Measurements from ENCODE around the gene PLCB2.

DNA sequence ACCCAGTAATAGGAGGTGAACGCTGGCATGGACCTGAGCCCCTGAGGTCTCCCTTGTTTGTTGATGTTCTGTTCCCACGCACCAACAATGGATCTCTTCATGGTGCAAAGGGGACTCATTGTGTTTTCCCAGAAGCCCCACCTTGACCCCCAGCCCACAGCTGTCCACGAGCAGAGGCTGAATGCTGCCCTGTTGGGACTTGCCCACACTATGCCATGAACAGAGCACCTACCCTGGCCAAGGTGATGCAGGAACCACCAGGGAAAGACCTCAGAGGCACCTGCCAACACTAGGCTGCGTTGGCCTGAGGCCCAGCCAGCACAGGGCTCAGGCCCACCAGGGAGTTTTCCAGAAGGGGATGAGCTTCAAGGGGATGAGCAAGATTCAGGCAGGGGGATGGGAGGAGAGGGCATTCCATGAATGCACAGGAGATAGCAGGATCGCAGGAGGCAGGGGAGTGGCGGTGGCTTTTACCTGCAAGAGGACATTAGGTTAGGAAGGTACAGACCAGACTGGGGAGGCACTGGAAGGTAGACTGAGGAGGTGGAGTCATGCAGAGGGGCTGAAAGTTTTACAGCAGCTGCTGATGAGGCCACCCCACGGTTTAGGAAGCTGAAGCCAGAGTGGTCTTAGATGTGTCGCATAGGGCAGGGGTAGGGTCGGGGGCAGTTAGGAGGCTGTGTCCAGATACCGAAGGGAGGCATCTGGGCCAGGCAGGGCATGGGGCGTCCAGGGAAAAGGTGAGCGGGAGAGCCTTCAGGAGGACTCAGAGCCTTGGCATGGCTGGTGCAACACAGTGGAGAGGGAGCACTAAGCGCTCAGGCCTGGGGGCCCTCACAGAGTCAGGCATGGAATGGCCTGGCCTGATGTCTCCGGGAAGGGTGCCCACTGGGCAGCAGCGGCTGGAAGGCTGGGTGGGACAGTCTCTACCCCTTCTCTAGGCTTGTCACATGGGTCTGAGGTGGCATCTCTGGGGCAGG lies 39.1 kb upstream of the PLCB2 start:
- no peak for TF ChIP-seq GATA2 (IDR thresholded peaks at IDR 0.05; ENCODE audit: low read depth, low read length)
- no peak for TF ChIP-seq GATA3 (IDR thresholded peaks at IDR 0.05; ENCODE audit: low read depth, low read length)

Measured in SH-SY5Y (cell line).